NCI-H774 (cell line): ENCODE results near the gene COPZ2.
A peak's percentile ranks its signal among the peaks of the same experiment; 100 is the strongest.
"Not testable (repeated sequence)": the region's sequence is repeated elsewhere in the genome, so short reads cannot be mapped to it uniquely, and the experiment has no call there.

Experiments
- DNase-seq: peaks from one replicate; lab custom pipeline; 2025; lab: John Stamatoyannopoulos, UW

COPZ2 gene

GRCh38 chr17:48055531-48056245, 18.1 kb upstream of the COPZ2 start:
- DNase-seq, result no peak

- DNase-seq, result no peak
Measured at GRCh38 chr17:48054238-48055185, 16.9 kb upstream of the COPZ2 start.

- no peak for DNase-seq
Measured at GRCh38 chr17:48053758-48054237, 16.2 kb upstream of the COPZ2 start.

- DNase-seq, result no peak
Measured at GRCh38 chr17:48052956-48053757, 15.6 kb upstream of the COPZ2 start.

- DNase-seq, result no peak
Measured at GRCh38 chr17:48051706-48052486, 14.3 kb upstream of the COPZ2 start.

- DNase-seq, result no peak
Measured at GRCh38 chr17:48051283-48051682, 13.7 kb upstream of the COPZ2 start.

GRCh38 chr17:48048384-48049126, 11.0 kb upstream of the COPZ2 start:
- peak; percentile 93 for DNase-seq

- peak; percentile 100 for DNase-seq
Measured at GRCh38 chr17:48047741-48048383, 10.3 kb upstream of the COPZ2 start, which contains the start of gene NFE2L1. TSS of gene NFE2L1 (plus strand) at chr17:48048359. CDS start at chr17:48051119, 2,760 bp downstream.

GRCh38 chr17:48047113-48047740, 9.6 kb upstream of the COPZ2 start:
- no peak for DNase-seq

GRCh38 chr17:48046296-48046695, 8.7 kb upstream of the COPZ2 start:
- no peak for DNase-seq

GRCh38 chr17:48045316-48046001, 7.9 kb upstream of the COPZ2 start:
- DNase-seq, result no peak

GRCh38 chr17:48044851-48045250, 7.3 kb upstream of the COPZ2 start:
- DNase-seq, result no peak

GRCh38 chr17:48043176-48043575, 5.6 kb upstream of the COPZ2 start:
- DNase-seq, result no peak

GRCh38 chr17:48038687-48039086, 1.1 kb upstream of the COPZ2 start:
- no peak for DNase-seq

- DNase-seq, result no peak
Measured at GRCh38 chr17:48037838-48038323, 284 bp upstream of the COPZ2 start.

- no peak for DNase-seq
Measured at GRCh38 chr17:48036693-48037035, 933 bp downstream of the COPZ2 start.

- not testable (repeated sequence) for DNase-seq
Measured at GRCh38 chr17:48034734-48035133, 2.9 kb downstream of the COPZ2 start.

- DNase-seq, result no peak
Measured at GRCh38 chr17:48031966-48032365, 5.6 kb downstream of the COPZ2 start.

GRCh38 chr17:48030531-48030930, 7.1 kb downstream of the COPZ2 start:
- no peak for DNase-seq
